Measurements from ENCODE around the gene OTOP3.

The OTOP3 gene

DNA sequence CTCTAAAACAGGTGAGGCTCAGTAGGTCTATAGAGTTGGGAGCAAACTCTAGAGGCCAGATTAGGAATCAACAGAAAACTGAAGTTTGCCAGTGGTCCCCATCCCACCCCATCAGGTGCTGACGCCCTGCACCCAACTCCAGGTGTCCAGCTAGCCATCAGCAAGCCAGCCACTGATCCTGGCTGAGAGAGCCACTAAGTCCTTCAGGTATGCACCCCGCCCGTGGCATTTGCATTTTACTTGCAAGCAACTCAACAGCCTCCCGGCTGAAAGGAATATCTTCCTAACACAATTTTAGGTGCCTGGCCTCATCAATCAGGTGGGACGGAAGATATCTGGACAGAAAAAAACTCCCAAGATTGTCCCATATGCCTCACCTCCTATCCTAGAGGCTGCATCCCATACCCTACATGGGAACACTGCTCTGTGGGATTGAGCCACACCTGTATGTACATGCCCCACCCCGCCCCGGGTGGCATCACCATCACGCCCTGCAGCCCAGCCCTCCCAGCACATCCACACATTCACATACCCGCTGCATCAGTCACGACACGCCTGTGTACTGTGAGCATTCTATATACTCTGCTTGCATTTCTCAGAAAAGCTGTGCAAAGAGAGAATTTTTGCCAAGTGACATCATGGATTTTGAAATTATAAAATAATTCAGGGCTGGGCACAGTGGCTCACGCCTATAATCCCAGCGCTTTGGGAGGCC lies 8.3 kb downstream of the OTOP3 start:
- DNase-seq = no peak

DNA sequence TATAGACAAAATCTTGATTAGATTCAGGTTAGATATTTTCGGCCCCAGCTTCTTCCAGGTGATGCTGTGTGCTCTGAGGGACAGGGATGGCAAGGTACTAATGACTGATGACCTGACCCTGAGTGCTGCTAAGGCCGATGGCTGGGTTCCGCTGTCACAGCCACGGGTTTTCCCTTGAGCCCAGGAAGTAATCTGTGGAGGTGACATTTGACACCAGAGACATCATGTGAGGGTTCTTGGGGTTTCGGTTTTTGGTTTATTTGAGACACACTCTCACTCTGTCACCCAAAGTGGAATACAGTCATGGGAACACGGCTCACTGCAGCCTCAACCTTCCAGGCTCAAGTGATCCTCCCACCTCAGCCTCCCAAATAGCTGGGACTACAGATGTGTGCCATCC lies 9.8 kb downstream of the OTOP3 start:
- DNase-seq = no peak

DNA sequence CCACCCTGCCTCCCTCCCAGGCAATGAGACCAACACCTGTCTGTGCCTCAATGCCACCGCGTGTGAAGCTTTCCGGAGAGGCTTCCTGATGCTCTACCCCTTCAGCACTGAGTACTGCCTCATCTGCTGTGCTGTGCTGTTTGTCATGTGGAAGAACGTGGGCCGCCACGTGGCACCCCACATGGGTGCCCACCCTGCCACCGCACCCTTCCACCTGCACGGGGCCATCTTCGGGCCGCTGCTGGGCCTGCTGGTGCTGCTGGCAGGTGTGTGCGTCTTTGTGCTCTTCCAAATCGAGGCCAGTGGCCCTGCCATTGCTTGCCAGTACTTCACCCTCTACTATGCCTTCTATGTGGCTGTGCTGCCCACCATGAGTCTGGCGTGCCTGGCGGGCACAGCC lies 10.9 kb downstream of the OTOP3 start:
- no peak for DNase-seq

- DNase-seq = no peak
These were observed 11.5 kb downstream of the OTOP3 start for GRCh38 chr17:74947041-74947754.

DNA sequence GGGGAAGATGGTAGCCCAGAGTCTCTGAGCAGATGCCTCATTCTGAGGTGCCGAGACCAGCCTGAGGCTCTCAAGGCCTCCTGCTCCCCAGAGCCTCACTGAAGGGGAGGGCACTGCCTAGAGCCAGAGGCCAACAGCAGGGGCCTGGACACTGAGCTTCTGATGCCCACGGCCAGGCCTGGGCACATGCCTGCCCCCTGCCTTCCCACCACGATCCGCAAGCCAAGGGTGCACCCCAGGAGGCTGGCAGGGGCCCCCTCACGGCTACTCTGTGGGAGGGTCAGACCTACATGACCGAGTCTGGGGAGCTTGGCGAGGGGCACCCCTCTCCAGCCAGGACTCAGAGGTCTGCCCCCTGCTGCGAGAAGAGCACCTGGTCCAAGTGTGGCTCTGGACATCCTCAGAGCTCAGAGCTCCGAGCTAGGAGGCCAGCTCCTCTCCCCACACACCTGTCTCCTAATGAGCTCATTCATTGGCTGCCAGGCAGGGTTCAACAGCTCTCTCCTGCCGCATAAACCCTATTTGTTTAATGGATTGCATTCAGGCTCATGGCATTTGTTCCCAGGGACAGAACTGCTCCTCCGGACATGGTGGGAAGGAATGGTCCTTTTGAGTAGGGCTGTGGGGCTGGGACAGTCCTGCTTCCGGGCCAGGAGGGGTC lies 13.9 kb downstream of the OTOP3 start:
- DNase-seq = no peak

DNA sequence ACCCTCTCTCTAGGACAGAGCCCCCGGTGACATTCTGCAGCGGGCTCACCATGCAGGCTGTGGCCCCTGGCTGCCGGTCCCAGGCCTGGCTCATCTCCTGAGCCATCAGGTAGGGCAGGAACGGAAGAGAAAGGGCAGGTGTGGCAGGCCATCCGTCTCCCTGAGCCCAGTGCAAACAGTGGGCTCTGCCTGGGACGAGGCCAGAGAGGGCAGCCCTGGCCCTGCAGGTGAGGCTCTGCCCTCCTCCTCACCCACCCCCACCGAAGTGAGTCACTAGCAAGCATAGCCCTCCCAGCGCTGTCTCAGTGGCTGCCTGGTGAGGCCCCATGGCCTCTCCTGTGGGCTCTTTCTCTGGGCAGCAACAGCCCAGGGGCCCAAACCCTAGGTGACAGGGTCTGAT lies 14.5 kb downstream of the OTOP3 start:
- DNase-seq = no peak

DNA sequence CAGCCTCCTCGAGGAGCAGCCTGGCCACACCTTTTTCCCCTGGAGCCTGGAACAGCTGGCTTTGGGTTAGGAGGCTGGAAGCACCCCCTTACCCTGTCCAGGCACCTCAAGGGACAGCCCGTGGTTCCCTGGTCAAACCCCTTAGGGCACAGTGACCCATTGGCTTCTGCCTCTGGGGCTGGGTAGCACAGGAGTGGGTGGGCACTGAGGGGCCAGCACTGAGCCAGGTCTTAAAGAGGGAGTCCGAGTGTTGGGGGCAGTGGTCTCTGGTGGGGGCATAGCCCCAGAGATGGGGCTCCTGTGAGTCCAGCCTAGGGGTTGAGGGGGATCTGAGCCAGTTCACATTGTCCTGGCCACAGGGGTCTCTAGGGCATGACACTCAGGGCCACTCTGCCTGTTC lies 15.4 kb downstream of the OTOP3 start:
- DNase-seq = no peak

- no peak for DNase-seq
These were observed 16.2 kb downstream of the OTOP3 start for GRCh38 chr17:74951680-74952421.

GRCh38 chr17:74952431-74953133 lies 16.9 kb downstream of the OTOP3 start:
- DNase-seq = no peak

GRCh38 chr17:74953134-74953687 lies 17.5 kb downstream of the OTOP3 start:
- no peak for DNase-seq

GRCh38 chr17:74954115-74954514 lies 18.4 kb downstream of the OTOP3 start:
- DNase-seq = no peak

GRCh38 chr17:74954665-74955421 lies 19.1 kb downstream of the OTOP3 start:
- no peak for DNase-seq

- no peak for DNase-seq
These were observed 20.4 kb downstream of the OTOP3 start for GRCh38 chr17:74956093-74956492.

DNA sequence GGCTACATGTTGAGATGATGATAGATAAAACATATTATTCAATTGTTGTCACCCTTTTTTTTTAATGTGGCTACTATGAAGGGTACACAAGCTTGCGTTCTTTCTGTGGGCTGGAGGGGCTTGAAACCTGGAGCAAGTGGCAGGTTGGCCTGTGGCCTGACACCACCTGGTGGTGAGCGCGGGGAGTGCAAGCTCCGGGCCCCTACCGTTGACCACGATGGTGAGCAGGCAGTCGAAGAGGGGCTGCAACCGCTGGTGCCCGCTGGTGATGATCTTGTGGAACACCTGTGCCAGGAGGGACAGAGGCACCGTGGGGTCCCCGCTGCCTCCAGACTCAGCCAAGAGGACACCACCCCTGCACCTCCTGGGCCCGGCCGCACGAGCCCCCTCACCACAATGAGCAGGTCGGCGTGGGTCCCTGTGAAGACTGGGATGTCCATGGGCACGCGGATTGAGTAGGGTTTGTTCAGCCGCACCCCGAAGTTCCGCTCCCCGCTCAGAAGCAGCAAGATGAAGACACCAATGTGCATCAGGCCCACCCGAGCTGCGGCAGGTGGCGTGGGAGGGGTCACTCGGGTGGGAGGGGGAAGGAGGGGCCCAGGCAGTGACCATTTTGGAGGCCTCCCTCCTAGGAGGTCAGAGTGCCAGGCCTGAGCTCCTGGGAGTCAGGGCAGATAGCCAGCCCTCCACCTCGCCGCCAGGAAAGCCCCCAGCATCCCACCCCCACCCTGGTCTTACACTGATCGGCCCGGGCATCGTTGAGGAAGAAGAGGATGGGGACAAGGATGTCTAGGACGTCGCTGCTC lies 22.4 kb downstream of the OTOP3 start:
- DNase-seq = peak; percentile 85

- no peak for DNase-seq
These were observed 24.3 kb downstream of the OTOP3 start for GRCh38 chr17:74959826-74960515.

DNA sequence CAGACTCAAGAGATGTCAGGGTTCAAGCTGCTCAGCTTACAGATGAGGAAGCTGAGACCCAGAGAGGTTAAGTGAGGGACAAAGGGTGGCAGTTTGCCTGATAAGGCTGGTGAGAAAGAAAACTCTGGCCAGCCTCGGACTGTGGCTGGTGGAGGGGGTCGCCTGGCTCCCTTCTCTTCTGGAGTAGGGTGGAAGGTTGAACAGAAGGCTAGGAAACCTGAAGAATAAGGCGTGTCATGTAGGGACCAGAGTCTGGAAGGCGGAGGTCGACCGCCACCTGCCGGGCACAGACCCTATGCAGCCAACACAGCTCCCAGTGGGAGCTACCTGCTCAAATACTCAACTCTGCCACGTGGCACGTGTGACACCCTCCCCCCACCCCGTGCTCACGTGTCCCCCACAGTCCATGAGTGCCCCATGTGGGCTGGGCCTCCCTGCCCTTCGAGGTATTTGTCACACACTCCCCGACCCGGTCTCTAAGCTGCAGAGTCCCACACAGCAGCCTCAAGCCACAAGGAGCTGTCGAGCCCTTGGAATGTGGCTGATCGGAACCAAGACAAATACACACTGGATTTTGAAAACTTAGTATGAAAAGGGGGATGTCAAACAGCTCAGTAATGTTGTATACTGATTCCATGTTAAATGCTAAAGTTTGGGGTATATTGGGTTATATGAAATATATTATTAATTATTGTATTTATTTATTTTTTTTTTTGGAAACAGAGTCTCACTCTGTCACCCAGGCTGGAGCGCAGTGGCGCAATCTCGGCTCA lies 25.1 kb downstream of the OTOP3 start:
- DNase-seq = peak; percentile 96

- DNase-seq = peak; percentile 95
These were observed 26.1 kb downstream of the OTOP3 start for GRCh38 chr17:74961657-74962350.

DNA sequence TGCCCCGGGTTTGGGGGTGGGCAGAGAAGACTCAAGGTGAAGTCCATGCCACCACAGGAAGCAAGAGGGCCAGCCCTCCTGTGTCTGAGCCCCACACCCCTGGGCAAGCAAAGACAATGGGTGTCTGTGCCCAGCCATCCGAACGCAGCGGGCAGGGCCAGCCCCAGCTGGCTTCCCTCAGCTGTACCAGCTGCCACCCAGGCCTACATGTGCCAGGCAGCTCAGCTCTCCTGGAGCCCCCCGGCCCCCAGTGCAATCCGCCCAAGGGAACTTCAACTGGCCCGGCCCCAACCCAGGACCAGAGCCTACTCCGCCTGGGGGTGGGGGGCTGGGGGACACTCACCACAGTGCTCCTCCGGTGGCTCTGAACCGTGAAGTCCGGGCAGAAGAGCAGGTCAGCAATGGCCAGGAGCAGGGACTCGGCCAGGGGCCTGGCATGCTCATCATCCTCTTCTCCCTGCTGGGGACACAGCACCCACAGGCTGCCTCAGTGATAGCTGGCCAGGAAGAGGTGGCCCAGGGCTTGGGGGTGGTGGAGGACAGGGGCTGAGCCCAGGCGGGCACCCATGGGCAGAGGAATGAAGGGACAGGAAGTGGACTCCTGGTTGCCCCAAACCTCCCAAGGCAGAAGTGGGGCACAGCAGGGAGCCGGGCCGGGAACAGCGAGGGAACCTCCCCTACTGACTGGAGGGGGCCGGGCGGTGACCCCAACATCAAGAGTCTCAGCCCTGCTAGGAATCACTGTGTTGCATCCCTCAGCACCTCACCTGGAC lies 27.1 kb downstream of the OTOP3 start:
- no peak for DNase-seq

Data from NCI-H82 (cell line).